Measurements from ENCODE around the gene ARMC8. TPM values are rescaled to one million over a fixed set of nuclear protein-coding genes. Genes with fewer than 3 reads are reported as not detected.

Gene ARMC8
- total RNA-seq, 1 donor from 2014 or later, result 25.4 TPM

DNA sequence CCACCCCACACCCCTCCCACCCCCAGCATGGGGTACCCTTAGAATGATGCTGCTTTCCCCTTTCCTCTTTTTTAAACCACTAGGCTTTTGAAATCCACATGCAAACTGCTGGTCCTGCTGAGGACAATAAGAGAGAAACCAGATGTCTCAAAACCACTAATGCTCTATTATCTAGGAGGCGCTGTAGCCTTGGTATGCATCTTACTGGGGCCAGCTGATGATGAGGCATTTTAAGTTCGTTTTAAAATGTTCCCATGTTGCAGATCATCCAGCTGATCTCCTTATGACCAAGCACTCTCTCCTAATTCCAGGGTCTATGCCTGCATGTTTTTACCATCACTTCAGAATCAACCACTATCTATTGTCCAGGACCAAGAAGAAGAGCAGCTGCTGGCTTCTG is 141.2 kb downstream of the ARMC8 start:
- DNase-seq (ENCODE audit: missing footprints) (no peak), ATAC-seq (no peak)
- intact Hi-C loops (cut with DNase I), result no loop called here

DNA sequence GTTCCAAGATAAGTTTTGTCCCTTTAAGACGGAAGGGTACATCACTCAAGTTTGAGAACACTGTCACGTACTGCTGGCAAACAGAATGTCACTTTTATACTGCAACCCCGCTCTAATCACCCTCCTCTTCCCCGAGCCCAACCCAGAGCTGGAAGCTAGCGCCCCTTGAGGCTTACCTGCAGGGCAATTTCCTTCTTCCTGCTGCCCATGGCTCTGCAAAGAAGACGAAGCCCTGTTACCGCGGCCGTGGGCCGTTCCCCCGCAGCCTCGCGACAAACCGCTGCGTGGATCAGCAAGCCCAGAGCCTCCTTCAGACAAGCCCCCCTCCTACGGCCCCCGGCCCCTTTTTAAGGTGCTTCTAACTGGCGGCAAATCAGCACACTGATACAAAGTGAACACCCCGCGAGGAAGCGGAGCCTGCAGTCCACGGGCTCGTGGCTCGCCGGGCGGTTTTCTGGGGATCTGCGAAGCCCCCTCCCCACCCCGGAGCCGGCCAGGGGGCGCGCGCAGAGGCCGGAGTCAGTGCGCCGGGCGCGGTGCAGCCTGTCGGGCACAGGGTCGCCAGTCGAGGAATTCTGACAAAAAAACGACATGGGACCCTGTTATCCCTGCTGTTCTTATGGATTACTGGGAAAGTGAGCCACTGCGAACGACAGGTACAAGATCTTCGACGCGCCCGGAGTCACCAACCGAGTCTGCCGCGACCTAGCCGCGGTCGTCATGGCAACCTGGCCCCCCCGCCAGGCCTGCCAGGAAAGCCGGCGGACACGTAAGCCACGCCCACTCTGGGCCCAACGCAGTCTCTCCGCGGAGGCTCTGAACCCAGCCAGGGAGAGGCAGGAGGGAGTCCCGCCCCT is 142.3 kb downstream of the ARMC8 start, which contains the start of gene NME9:
NME9 (minus strand) TSS at position 725 of the 857 bp plus-strand sequence; CDS start at position 209, 516 bp downstream.
- ATAC-seq (peak; percentile 96), DNase-seq (ENCODE audit: missing footprints) (peak; percentile 93)
- intact Hi-C loops (cut with DNase I), result no loop called here

DNA sequence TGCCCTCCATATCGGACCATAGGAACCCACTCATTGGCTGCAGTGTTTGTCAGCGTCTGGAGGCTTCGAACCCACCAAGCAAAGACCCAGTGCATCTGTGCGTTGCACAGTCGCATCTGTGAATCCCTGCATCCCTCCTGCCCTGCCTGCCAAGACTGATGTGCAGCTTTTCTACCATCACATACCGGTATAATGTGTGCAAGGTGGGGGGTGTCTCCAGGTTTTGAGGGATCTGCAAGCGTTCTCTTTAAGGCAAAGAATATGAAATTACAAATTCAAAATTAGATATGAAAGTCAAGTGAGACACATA is 142.8 kb downstream of the ARMC8 start:
- no peak for ATAC-seq
- no peak for DNase-seq (ENCODE audit: missing footprints)
- intact Hi-C loops (cut with DNase I), result loop anchor here (5.0 kb wide), 1 partner anchor 87 kb away; no protein-coding TSS in a partner anchor

DNA sequence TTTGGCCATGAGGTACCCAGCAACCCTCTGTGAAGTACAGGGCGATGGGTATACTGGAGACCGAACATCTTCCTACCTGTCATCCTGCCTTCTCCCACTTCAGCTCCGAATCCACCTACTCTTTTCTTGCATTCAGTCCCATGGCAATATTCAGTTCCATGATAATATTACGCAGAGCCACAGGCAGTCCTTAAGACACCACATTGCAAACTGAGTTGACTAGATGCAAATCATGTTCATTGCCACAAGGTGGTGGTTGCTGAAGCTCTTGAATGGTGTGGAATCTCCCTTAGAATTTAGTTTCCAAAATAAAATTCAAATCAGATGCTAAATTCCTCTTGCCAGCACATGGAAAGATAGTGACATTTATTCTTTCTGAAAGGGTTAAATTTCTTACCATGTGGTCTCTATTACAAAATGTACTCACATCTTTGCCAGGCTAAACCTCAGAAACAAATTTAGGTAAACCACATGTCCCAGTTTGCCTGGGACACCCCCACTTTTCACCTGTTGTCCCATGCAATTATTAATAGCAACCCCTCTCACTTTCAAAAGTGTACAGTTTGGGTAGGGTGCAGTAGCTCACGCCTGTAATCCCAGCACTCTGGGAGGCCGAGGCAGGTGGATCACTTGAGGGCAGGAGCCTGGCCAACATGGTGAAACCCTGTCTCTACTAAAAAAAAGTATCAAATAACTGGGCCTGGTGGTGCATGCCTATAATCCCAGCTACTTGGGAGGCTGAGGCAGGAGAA is 144.2 kb downstream of the ARMC8 start:
- intact Hi-C loops (cut with DNase I), result loop anchor here (5.0 kb wide), 1 partner anchor 86 kb away; no protein-coding TSS in a partner anchor
- ATAC-seq (no peak), DNase-seq (ENCODE audit: missing footprints) (no peak)

DNA sequence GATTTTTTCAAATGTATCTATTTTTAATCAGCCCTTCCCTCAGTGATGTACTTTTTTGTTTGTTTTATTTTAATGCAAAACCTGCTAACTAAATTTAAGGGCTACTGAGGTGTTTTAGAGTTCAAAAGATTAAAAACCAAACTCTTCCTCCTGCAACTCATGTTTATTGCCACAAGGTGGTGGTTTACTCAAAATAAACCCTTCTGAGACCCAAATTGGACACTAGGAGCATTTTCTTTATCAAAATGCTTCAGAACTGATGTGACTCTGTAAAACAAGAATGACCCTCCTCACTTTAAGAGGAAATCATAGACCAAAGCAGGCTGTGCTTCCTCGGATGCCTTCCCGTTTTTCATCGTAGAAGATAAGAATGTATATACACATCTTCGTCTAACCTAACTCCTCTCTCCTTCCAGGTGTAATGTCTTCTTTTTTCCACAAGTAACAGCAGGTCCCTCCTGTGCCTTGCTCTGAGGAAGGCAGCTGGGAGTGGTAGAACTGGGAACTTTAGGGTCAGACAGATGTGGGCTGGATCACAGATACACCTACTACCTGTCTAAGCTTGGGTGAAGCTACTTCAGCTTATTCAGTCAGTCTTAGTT is 145.5 kb downstream of the ARMC8 start:
- ATAC-seq (no peak), DNase-seq (ENCODE audit: missing footprints) (no peak)
- intact Hi-C loops (cut with DNase I), result loop anchor here (5.0 kb wide), 1 partner anchor 85 kb away; no protein-coding TSS in a partner anchor

DNA sequence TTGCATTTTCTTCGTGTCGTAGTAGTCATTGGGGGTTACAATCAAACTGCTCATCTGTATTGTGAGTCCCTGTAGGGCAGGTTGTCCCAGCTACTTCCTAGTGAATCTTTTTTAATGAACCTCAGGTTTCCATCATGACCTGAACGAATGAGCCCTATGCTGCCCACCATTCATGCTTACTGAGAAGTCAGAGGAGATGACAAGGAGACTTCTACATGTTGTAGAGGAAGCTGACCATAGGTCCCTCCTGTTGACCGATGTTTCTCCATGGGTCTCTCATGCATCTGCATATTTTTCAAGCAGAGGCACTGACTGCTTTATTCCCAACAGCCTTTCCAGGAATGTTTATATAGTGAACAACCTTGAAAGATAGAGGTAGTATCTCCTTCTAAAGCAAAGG is 147.5 kb downstream of the ARMC8 start:
- DNase-seq (ENCODE audit: missing footprints) (no peak), ATAC-seq (no peak)
- intact Hi-C loops (cut with DNase I), result loop anchor here (5.0 kb wide), 2 partner anchors 68 to 83 kb away; no protein-coding TSS in a partner anchor

DNA sequence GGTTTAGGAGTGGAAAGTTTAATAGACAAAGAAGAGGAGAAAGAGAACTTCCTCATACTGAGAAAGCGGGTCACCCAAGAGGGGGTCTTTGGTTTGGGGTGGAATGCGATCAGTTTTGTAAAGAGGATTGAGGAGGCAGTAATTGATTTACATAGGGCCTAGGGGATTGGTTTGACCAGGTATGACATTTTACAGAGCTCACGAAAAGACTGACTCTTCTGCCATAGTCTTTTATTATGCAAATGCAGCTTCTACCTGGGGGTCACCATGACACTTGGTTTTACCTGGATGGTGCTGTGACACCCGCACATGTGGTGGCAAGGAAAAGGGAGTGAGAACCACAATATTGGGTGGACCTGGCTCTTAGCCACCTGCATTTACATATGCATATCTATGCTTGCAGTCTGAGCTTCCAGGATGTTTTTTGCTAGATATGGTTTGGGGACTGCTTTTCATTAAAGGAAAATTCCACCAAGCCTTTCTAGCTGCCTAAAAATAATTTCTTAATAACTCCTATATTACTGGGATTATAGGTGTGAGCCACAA is 149.4 kb downstream of the ARMC8 start:
- no peak for ATAC-seq
- no peak for DNase-seq (ENCODE audit: missing footprints)
- intact Hi-C loops (cut with DNase I), result loop anchor here (5.0 kb wide), 1 partner anchor 66 kb away; no protein-coding TSS in a partner anchor

DNA sequence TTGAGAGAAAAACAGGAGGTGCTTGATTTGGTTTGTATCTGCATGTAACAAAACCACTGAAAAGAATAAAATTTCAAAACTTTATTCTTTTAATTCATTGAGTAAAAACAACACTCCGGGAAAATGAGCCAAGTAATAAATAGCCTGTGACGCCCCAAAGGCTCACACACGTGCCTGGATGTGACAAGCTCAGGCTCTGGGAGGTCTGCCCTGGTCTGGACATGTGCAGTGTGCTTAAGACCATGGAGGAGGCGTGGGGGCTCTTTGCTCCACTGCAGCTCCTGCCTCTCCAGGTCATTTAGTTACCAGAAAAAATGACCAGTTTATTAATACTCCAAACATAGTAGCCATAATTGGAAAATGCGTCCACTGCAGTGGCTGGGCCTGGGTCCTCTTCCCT is 151.1 kb downstream of the ARMC8 start:
- DNase-seq (ENCODE audit: missing footprints), result no peak
- ATAC-seq, result no peak
- intact Hi-C loops (cut with DNase I), result loop anchor here (5.0 kb wide), 1 partner anchor 64 kb away; no protein-coding TSS in a partner anchor

DNA sequence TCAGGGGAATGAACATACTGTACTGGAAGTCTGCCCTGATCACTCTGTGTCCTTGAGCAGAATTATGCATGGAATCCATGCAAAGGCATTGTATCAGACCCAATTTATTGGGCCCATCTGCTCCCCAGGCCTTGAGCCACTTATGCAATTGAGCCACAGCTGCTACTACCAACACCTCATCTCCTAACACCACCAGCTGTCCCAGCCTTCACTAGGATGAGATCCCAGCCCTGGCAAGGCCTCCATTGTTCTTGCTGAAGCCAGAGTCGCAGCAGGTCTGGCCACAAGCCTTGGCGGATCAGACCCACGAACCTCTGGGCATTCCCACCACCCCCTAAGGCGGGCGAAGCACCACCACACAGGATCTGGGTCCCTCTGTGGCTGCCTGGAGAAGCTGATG is 151.7 kb downstream of the ARMC8 start:
- intact Hi-C loops (cut with DNase I), result loop anchor here (5.0 kb wide), 1 partner anchor 63 kb away; no protein-coding TSS in a partner anchor
- DNase-seq (ENCODE audit: missing footprints) (no peak), ATAC-seq (peak; percentile 58)

DNA sequence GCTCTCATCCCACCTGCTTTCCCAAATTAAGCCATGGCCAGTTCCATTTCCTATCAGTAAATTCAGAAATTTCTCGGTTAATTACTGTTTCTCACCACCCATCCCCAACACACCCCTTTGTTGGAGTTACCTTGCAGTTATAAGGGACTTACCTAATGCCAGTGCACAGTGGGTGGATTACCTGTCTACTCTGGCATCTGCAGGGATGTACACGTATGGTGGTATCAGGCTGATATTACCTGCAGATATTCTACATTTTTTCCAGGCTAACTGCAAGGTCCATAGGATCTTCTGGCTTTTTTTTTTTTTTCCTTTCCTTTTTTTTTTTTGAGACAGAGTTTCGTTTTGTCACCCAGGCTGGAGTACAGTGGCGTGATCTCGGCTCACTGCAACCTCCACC is 153.4 kb downstream of the ARMC8 start:
- DNase-seq (ENCODE audit: missing footprints) (no peak), ATAC-seq (no peak)
- intact Hi-C loops (cut with DNase I), result loop anchor here (10.0 kb wide), 1 partner anchor 574 kb away; no protein-coding TSS in a partner anchor

DNA sequence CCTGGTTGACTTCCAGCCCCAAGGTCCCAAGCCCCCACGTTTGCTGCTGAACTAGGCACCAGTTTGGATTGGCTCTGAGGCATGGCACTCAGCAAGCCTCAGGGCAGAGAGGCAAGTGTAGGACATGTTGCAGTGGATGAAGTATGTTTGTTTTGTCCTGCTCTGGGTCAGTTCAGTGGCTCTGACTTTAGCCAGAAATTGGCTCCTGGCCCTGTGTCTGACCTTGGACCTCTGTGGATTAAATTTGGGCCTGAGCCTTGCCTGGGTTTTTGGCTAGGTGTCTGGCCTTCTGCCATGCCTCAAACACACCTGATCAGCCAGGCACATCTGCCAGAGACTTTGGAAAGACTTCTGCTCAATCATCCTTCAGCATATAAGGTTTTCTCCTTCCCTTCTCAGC is 157.7 kb downstream of the ARMC8 start:
- DNase-seq (ENCODE audit: missing footprints) (no peak), ATAC-seq (no peak)
- intact Hi-C loops (cut with DNase I), result loop anchor here (5.0 to 10.0 kb wide), 2 partner anchors 38 to 570 kb away; no protein-coding TSS in a partner anchor

Other genes starting within 250 kb of the ARMC8 start
- gene CLDN18, start 177.1 kb upstream of the ARMC8 start, total RNA-seq, result not detected
- gene DZIP1L, start 71.7 kb upstream of the ARMC8 start, total RNA-seq, result 3.8 TPM
- gene A4GNT, start 54.9 kb upstream of the ARMC8 start, total RNA-seq, result not detected
- 7.1 TPM for gene DBR1, start 12.4 kb upstream of the ARMC8 start, total RNA-seq
- not detected for gene NME9, start 142.6 kb downstream of the ARMC8 start, total RNA-seq
- gene MRAS, start 161.3 kb downstream of the ARMC8 start, total RNA-seq, result 396 TPM
- gene ESYT3, start 247.3 kb downstream of the ARMC8 start, total RNA-seq, result 1.4 TPM

Data from Right ventricle myocardium inferior (tissue), 1 donor.